K562 (cell line): Measurements from ENCODE around the gene PCED1B. TPM values are rescaled to one million over a fixed set of nuclear protein-coding genes. Genes with fewer than 3 reads are reported as not detected.

Experiments used
- FOXK2 ChIP-seq, 2 experiments: fragments of 450-650 bp; IDR thresholded peaks in 1 of 2; conservative IDR thresholded peaks in 1 of 2; 2 replicates each; pipeline ENCODE4 v1.6.1; 2016; ENCODE audit warnings: low read depth in 2 of 2, mild to moderate bottlenecking in 1 of 2
- FOXM1 ChIP-seq, 2 experiments: fragments of 450-650 bp in 1 of 2; sonication (generic) in 1 of 2; formaldehyde crosslinking in 1 of 2; IDR thresholded peaks; 2 replicates each; pipeline versions ENCODE4 v1.6.1 to v1.9.0; 2017 to 2022; ENCODE audit warnings: low read depth in 2 of 2, mild to moderate bottlenecking in 2 of 2, missing genetic modification reagents in 1 of 2, moderate library complexity in 1 of 2
- HDAC6 ChIP-seq: IDR thresholded peaks from 2 replicates; pipeline ENCODE4 v1.6.1; 2012; ENCODE audit warnings: low read depth, mild to moderate bottlenecking, control low read depth, inconsistent platforms, low read length, moderate library complexity
- HDAC8 ChIP-seq: fragments of 450-650 bp; IDR thresholded peaks from 2 replicates; pipeline ENCODE4 v1.6.1; 2016; ENCODE audit warnings: mild to moderate bottlenecking, missing genetic modification characterization, moderate library complexity, missing compliant biosample characterization
- JUN ChIP-seq, 2 experiments: sonication (generic) in 1 of 2; formaldehyde crosslinking in 1 of 2; IDR thresholded peaks; 2 replicates each; pipeline versions ENCODE4 v1.6.1 to v1.8.0; 2012 to 2022; ENCODE audit warnings: borderline replicate concordance in 2 of 2, mild to moderate bottlenecking in 2 of 2, improper control_type of control experiment in 1 of 2, low read depth in 1 of 2, low read length in 1 of 2, missing genetic modification reagents in 1 of 2
- KLF16 ChIP-seq: IDR thresholded peaks from 2 replicates; pipeline ENCODE4 v1.6.1; 2016; ENCODE audit warnings: antibody characterized with exemption
- MECOM ChIP-seq: fragments of 250-450 bp; sonication (Bioruptor Pico); IDR thresholded peaks from 2 replicates; pipeline ENCODE4 v1.8.0; 2022; ENCODE audit warnings: inconsistent platforms
- NR4A1 ChIP-seq, 2 experiments: fragments of 250-450 bp in 1 of 2; fragments of 450-650 bp in 1 of 2; sonication (Bioruptor Pico) in 1 of 2; IDR thresholded peaks; 2 replicates each; pipeline versions ENCODE4 v1.4.0 to v1.6.1; 2016 to 2020; ENCODE audit warnings: mild to moderate bottlenecking in 2 of 2, missing compliant biosample characterization in 1 of 2, missing genetic modification characterization in 1 of 2, moderate library complexity in 1 of 2
- PHB2 ChIP-seq: fragments of 450-650 bp; IDR thresholded peaks from 2 replicates; pipeline ENCODE4 v1.6.1; 2017; ENCODE audit warnings: low read depth
- RFX1 ChIP-seq: fragments of 450-650 bp; IDR thresholded peaks from 2 replicates; pipeline ENCODE4 v1.6.1; 2016; ENCODE audit warnings: mild to moderate bottlenecking, moderate library complexity
- RHOXF2B ChIP-seq: fragments of 250-450 bp; sonication (Bioruptor Pico); conservative IDR thresholded peaks from 2 replicates; pipeline ENCODE4 v1.5.1; 2021
- SRF ChIP-seq, 2 experiments: fragments of 250-450, 450-650 bp in 1 of 2; sonication (Bioruptor Pico) in 1 of 2; sonication (generic) in 1 of 2; formaldehyde crosslinking; IDR thresholded peaks; 2 replicates each; pipeline versions ENCODE4 v1.5.0 to v1.5.1; 2020 to 2022; ENCODE audit warnings: mild to moderate bottlenecking in 1 of 2, missing genetic modification reagents in 1 of 2
- TRIM24 ChIP-seq, 2 experiments: fragments of 450-650 bp; IDR thresholded peaks; 2 replicates each; pipeline ENCODE4 v1.6.1; 2016
- TSC22D4 ChIP-seq: fragments of 450-650 bp; IDR thresholded peaks from 2 replicates; pipeline ENCODE4 v1.6.1; 2016; ENCODE audit warnings: missing genetic modification characterization, missing biosample characterization, control low read depth
- ZBED1 ChIP-seq: IDR thresholded peaks from 2 replicates; pipeline ENCODE4 v1.6.1; 2014
- ZNF444 ChIP-seq: fragments of 250-450 bp; sonication (Bioruptor Pico); IDR thresholded peaks from 2 replicates; pipeline ENCODE4 v1.4.0; 2020; ENCODE audit warnings: mild to moderate bottlenecking, moderate library complexity
- ZNF699 ChIP-seq: fragments of 250-450 bp; sonication (Bioruptor Pico); IDR thresholded peaks from 2 replicates; pipeline ENCODE4 v1.8.0; 2021; ENCODE audit warnings: mild to moderate bottlenecking, moderate library complexity; ENCODE audit not compliant: insufficient replicate concordance
- polyA plus RNA-seq, 8 experiments: library from polyadenylated mRNA; depleted of rRNA in 4 of 8; stranded (reverse) in 5 of 8; unstranded in 3 of 8; fragments of >200 nt; fragmentation: Nextera tagmentation in 2 of 8; fragmentation: Illumina TruSeq in 1 of 8; extraction: Ambion mirVana in 2 of 8; extraction: Trizol in 1 of 8; gene quantifications; 2 replicates each; pipeline versions ENCODE4 v1.2.1 to v1.2.3, GENCODE V29; 2011 to 2014; ENCODE audit warnings: inconsistent platforms in 1 of 8, missing spikeins in 1 of 8
- total RNA-seq, 7 experiments: library from RNA; depleted of rRNA in 6 of 7; stranded (reverse); fragments of >200 nt in 6 of 7; fragmentation: Illumina TruSeq in 2 of 7; extraction: Trizol in 2 of 7; gene quantifications; 2 replicates each; pipeline versions ENCODE4 v1.2.1 to v1.2.3, GENCODE V29; 2011 to 2021; ENCODE audit warnings: low replicate concordance in 1 of 7
- TF ChIP-seq, protein P1 (sequence below): fragments of 250-450 bp; sonication (Bioruptor Pico); IDR thresholded peaks from 2 replicates; pipeline ENCODE4 v1.5.0; 2021; ENCODE audit warnings: mild to moderate bottlenecking, borderline replicate concordance
- TF ChIP-seq, protein P2 (sequence below), 2 experiments: fragments of 450-650 bp; IDR thresholded peaks; 2 replicates each; pipeline ENCODE4 v1.6.1; 2016
- TF ChIP-seq, protein P3 (sequence below): sonication (generic); formaldehyde crosslinking; IDR thresholded peaks from 2 replicates; pipeline ENCODE4 v1.8.0; 2022; ENCODE audit warnings: mild to moderate bottlenecking, low read depth, missing genetic modification reagents
- TF ChIP-seq, protein P4 (sequence below): fragments of 200-800 bp; sonication (Bioruptor generic); IDR thresholded peaks from 2 replicates; pipeline ENCODE4 v1.6.1; 2017; ENCODE audit warnings: missing genetic modification characterization, missing compliant biosample characterization

The PCED1B gene
- total and polyA plus RNA-seq, 9 of the 15 experiments (the other 6 are each of a cell fraction or from before 2014, with no cell fraction given), result 1.2 to 9.3 (median 2.5) TPM

DNA sequence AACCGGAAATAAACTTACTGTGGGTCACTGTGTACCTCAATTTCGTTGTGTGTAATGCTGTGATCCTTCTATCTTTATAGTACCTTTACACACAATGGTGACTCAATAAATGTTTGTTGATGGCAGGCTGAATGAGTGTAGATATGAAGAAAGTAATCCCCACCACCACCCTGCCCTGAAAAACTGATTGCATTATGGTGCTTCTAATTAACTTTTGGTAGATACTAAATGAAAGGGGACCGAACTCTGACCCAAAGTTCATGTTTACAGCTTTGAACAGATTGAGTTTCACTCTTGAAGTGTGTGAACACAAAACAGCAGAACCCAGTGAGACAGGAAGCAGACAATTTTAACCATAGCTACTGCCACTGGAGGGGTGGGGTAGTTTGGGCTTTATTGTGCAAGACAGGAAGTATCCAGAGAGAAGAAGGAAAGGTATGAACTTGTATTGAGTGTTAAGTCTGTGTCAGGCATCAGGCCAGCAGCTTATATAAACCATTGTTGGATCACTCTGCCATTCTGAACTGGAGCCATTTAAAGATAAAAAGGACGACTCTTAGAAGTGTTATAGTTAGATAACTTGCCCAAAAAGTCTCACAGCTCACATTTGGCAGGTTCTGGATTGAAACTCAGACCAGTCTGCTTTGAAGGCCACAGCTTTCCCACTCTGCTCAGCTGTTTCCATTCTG lies 197.3 kb downstream of the PCED1B start (continued):
- TF ChIP-seq, protein P1, sequence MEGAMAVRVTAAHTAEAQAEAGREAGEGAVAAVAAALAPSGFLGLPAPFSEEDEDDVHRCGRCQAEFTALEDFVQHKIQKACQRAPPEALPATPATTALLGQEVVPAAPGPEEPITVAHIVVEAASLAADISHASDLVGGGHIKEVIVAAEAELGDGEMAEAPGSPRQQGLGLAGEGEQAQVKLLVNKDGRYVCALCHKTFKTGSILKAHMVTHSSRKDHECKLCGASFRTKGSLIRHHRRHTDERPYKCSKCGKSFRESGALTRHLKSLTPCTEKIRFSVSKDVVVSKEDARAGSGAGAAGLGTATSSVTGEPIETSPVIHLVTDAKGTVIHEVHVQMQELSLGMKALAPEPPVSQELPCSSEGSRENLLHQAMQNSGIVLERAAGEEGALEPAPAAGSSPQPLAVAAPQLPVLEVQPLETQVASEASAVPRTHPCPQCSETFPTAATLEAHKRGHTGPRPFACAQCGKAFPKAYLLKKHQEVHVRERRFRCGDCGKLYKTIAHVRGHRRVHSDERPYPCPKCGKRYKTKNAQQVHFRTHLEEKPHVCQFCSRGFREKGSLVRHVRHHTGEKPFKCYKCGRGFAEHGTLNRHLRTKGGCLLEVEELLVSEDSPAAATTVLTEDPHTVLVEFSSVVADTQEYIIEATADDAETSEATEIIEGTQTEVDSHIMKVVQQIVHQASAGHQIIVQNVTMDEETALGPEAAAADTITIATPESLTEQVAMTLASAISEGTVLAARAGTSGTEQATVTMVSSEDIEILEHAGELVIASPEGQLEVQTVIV (CRISPR knock-in tag), result no peak
- TF ChIP-seq NR4A1 (CRISPR knock-in tag; IDR thresholded peaks at IDR 0.05) (no peak), NR4A1 (tag; IDR thresholded peaks at IDR 0.05) (no peak; the same call in 1 of the 2 replicates), HDAC6 (no peak), ZNF699 (CRISPR knock-in tag) (no peak), JUN (IDR thresholded peaks at IDR 0.05; ENCODE audit: borderline replicate concordance, low read depth, low read length) (no peak), JUN (CRISPR knock-in tag; IDR thresholded peaks at IDR 0.05; ENCODE audit: borderline replicate concordance) (no peak), MECOM (CRISPR knock-in tag) (peak; percentile 60; the same call in 1 of the 2 replicates), RFX1 (peak; percentile 23; the same call in 1 of the 2 replicates), PHB2 (no peak), ZNF444 (no peak), FOXK2 (conservative IDR thresholded peaks at IDR 0.05 in 1 of 2, IDR thresholded peaks at IDR 0.05 in 1 of 2; ENCODE audit: low read depth in 2 of 2) (peak; percentile 51 to 66; a peak in 2 of 4 replicates), KLF16 (no peak), ZBED1 (no peak), TSC22D4 (tag) (no peak), HDAC8 (tag) (0 out of 2 replicates have a peak, but pooled peaks have one; percentile 21), FOXM1 (IDR thresholded peaks at IDR 0.05; ENCODE audit: low read depth) (no peak), FOXM1 (CRISPR knock-in tag; IDR thresholded peaks at IDR 0.05; ENCODE audit: low read depth) (no peak), TRIM24 (IDR thresholded peaks at IDR 0.05) (peak; percentile 19 to 66; a peak in 3 of 4 replicates), SRF (CRISPR knock-in tag; IDR thresholded peaks at IDR 0.05) (no peak), RHOXF2B (CRISPR knock-in tag) (no peak)
- TF ChIP-seq, protein P2, sequence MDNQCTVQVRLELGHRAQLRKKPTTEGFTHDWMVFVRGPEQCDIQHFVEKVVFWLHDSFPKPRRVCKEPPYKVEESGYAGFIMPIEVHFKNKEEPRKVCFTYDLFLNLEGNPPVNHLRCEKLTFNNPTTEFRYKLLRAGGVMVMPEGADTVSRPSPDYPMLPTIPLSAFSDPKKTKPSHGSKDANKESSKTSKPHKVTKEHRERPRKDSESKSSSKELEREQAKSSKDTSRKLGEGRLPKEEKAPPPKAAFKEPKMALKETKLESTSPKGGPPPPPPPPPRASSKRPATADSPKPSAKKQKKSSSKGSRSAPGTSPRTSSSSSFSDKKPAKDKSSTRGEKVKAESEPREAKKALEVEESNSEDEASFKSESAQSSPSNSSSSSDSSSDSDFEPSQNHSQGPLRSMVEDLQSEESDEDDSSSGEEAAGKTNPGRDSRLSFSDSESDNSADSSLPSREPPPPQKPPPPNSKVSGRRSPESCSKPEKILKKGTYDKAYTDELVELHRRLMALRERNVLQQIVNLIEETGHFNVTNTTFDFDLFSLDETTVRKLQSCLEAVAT (IDR thresholded peaks at IDR 0.05), result no peak
- TF ChIP-seq, protein P3, sequence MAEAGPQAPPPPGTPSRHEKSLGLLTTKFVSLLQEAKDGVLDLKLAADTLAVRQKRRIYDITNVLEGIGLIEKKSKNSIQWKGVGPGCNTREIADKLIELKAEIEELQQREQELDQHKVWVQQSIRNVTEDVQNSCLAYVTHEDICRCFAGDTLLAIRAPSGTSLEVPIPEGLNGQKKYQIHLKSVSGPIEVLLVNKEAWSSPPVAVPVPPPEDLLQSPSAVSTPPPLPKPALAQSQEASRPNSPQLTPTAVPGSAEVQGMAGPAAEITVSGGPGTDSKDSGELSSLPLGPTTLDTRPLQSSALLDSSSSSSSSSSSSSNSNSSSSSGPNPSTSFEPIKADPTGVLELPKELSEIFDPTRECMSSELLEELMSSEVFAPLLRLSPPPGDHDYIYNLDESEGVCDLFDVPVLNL (CRISPR knock-in tag), result no peak
- TF ChIP-seq, protein P4, sequence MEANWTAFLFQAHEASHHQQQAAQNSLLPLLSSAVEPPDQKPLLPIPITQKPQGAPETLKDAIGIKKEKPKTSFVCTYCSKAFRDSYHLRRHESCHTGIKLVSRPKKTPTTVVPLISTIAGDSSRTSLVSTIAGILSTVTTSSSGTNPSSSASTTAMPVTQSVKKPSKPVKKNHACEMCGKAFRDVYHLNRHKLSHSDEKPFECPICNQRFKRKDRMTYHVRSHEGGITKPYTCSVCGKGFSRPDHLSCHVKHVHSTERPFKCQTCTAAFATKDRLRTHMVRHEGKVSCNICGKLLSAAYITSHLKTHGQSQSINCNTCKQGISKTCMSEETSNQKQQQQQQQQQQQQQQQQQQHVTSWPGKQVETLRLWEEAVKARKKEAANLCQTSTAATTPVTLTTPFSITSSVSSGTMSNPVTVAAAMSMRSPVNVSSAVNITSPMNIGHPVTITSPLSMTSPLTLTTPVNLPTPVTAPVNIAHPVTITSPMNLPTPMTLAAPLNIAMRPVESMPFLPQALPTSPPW (CRISPR knock-in tag), result peak; percentile 88
